Mammary epithelial cell (primary cell): ENCODE measurements around the gene DDX10.

ENCODE experiments used
- CTCF ChIP-seq, 2 donors: IDR thresholded peaks in 1 of 2; conservative IDR thresholded peaks in 1 of 2; 2 replicates each; pipeline ENCODE4 v1.5.1; 2011 to 2012; ENCODE audit warnings: inconsistent platforms in 2 of 2, low read length in 2 of 2, mild to moderate bottlenecking in 2 of 2, control low read depth in 1 of 2, low read depth in 1 of 2; ENCODE audit not compliant: insufficient read depth in 1 of 2; ENCODE audit errors: extremely low read depth in 1 of 2
- EZH2 ChIP-seq: IDR thresholded peaks from 2 replicates; pipeline ENCODE4 v1.6.1; 2012; ENCODE audit warnings: low read length, inconsistent platforms, borderline replicate concordance

- TF ChIP-seq EZH2 (no peak), CTCF (conservative IDR thresholded peaks at IDR 0.05 in 1 of 2, IDR thresholded peaks at IDR 0.05 in 1 of 2; ENCODE audit: extremely low read depth in 1 of 2, insufficient read depth in 1 of 2, low read depth in 1 of 2, low read length in 2 of 2) (no peak)
Measured at GRCh38 chr11:108897916-108898315, 233.0 kb downstream of the DDX10 start.
